RWPE2 (cell line): ENCODE measurements around the gene KRT8.

Source experiments
- ATAC-seq: fragments of 200-7000 bp; cut with Tn5 transposase; 3 replicates; pipeline ENCODE4 v1.9.1; 2021; ENCODE audit warnings: low read depth
- DNase-seq: peaks from one replicate; pipeline ENCODE4 v3.0.0-alpha.2; 2020; ENCODE audit warnings: low spot score
- H3K27ac ChIP-seq: fragments of 450-650 bp; 2 replicates; pipeline ENCODE4 v1.5.1; 2017; ENCODE audit warnings: mild to moderate bottlenecking; ENCODE audit not compliant: poor library complexity, severe bottlenecking
- H3K27me3 ChIP-seq: fragments of 250-450 bp; sonication (Bioruptor Pico); 2 replicates; pipeline ENCODE4 v1.5.1; 2021; ENCODE audit warnings: mild to moderate bottlenecking, moderate library complexity; ENCODE audit not compliant: insufficient read depth, poor library complexity, severe bottlenecking
- H3K36me3 ChIP-seq: fragments of 250-450 bp; sonication (Bioruptor Pico); 2 replicates; pipeline ENCODE4 v1.5.1; 2020; ENCODE audit warnings: low read depth, mild to moderate bottlenecking, moderate library complexity
- H3K4me1 ChIP-seq: fragments of 250-450 bp; sonication (Bioruptor Pico); 2 replicates; pipeline ENCODE4 v1.5.1; 2021; ENCODE audit warnings: mild to moderate bottlenecking, moderate library complexity; ENCODE audit not compliant: insufficient read depth, poor library complexity, severe bottlenecking
- H3K4me3 ChIP-seq: fragments of 250-450 bp; sonication (Bioruptor Pico); 2 replicates; pipeline ENCODE4 v1.5.1; 2021; ENCODE audit warnings: mild to moderate bottlenecking, moderate library complexity; ENCODE audit not compliant: severe bottlenecking
- H3K9me3 ChIP-seq: fragments of 250-450 bp; sonication (Bioruptor Pico); 2 replicates; pipeline ENCODE4 v1.5.1; 2021; ENCODE audit warnings: mild to moderate bottlenecking, moderate library complexity; ENCODE audit not compliant: severe bottlenecking
- TF ChIP-seq, protein P1 (sequence below): fragments of 450-650 bp; IDR thresholded peaks from one replicate; pipeline ENCODE4 v1.5.1; 2017; ENCODE audit warnings: mild to moderate bottlenecking, moderate library complexity; ENCODE audit not compliant: poor library complexity, severe bottlenecking

The KRT8 gene

DNA sequence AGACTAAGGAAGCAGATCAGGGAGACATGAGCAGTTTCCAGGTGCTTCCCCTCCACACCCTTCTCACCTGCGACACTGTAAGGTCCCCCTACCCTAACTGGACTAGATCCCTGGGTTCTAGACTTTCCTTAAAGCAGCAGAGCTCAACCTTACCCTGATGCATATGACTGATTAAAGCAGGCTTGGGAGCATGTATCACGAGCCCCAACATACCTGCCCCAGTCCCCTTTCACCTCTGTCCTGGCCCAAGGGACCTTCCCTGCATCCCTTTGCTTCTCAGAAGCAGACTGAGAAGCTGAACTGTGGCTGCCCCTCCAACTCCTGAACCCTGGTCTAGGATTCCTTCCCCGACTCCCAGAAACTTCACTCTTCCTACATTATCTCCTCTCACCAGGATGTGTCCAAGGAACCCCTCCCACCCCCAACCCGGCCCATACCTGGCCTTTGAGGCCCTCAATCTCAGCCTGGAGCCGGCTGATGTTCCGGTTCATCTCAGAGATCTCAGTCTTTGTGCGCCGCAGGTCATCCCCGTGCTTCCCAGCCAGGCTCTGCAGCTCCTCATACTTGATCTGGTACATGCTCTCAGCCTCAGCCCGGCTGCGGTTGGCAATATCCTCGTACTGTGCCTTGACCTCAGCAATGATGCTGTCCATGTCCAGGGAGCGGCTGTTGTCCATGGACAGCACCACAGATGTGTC, 5.4 kb downstream of the KRT8 start:
- Histone ChIP-seq H3K36me3 (peaks cover 70% of the 10 kb centered on the region), H3K4me3 (no peak overlapping the region), H3K9me3 (no peaks in the 10 kb centered on the region), H3K27ac (peak overlapping the region; percentile 98), H3K4me1 (no peaks in the 10 kb centered on the region), H3K27me3 (no peaks in the 10 kb centered on the region)
- ATAC-seq (no peak), DNase-seq (no peak)
- TF ChIP-seq, protein P1, sequence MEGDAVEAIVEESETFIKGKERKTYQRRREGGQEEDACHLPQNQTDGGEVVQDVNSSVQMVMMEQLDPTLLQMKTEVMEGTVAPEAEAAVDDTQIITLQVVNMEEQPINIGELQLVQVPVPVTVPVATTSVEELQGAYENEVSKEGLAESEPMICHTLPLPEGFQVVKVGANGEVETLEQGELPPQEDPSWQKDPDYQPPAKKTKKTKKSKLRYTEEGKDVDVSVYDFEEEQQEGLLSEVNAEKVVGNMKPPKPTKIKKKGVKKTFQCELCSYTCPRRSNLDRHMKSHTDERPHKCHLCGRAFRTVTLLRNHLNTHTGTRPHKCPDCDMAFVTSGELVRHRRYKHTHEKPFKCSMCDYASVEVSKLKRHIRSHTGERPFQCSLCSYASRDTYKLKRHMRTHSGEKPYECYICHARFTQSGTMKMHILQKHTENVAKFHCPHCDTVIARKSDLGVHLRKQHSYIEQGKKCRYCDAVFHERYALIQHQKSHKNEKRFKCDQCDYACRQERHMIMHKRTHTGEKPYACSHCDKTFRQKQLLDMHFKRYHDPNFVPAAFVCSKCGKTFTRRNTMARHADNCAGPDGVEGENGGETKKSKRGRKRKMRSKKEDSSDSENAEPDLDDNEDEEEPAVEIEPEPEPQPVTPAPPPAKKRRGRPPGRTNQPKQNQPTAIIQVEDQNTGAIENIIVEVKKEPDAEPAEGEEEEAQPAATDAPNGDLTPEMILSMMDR: no peak

DNA sequence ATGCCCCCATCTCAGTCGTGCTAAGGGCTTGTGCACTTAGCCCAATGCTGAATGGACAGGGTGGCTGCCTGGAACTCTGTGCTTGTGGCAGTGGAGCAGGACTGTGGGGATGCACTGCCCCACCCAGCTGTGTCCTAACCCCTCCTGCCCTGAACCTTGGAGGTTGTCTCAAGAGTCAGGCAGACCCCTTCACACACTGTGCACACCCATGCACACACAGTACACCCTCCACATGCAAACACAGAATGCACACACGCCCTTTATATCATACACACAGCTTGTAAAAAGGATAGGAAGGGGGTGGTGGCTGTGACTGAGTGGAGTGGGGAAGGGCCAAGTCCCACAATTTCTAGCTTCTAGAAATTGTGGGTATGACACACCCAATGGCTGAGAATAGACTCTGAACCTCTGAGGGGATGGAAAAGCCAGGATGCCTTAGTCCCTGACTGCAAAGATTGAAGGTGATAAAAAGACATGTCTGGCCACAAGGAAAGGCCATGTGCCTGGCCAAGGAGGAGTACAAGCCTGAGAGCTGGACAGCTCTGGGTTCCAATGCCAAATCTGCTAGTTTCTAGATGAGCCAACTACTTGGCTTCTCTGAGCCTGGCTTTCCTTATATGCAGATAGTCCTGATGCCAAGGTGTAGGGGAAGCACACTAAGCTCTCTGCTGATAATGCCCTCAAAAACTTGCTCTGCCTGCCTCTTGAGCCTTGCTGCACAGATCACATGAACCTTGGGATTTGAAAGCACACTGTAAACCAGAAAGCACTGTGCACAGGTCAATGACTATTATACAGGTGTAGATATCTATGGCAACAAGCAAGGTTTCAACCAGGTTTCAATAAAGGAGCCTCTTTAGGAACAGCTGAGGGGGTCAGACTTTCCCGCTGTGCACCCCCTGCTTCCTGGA, 8.4 kb downstream of the KRT8 start:
- Histone ChIP-seq H3K27ac (peak overlapping the region; percentile 27), H3K36me3 (peaks cover 50% of the 10 kb centered on the region), H3K4me1 (no peaks in the 10 kb centered on the region), H3K9me3 (no peaks in the 10 kb centered on the region), H3K4me3 (no peak overlapping the region), H3K27me3 (no peaks in the 10 kb centered on the region)
- DNase-seq (no peak), ATAC-seq (peak; percentile 34)
- TF ChIP-seq, protein P1: no peak

GRCh38 chr12:52895726-52896189, 9.1 kb downstream of the KRT8 start:
- Histone ChIP-seq H3K4me3 (no peak overlapping the region), H3K27ac (peak overlapping the region; percentile 27), H3K4me1 (no peaks in the 10 kb centered on the region), H3K9me3 (no peaks in the 10 kb centered on the region), H3K36me3 (peaks cover 43% of the 10 kb centered on the region), H3K27me3 (no peaks in the 10 kb centered on the region)
- ATAC-seq (peak; percentile 30), DNase-seq (no peak)
- TF ChIP-seq, protein P1: no peak

DNA sequence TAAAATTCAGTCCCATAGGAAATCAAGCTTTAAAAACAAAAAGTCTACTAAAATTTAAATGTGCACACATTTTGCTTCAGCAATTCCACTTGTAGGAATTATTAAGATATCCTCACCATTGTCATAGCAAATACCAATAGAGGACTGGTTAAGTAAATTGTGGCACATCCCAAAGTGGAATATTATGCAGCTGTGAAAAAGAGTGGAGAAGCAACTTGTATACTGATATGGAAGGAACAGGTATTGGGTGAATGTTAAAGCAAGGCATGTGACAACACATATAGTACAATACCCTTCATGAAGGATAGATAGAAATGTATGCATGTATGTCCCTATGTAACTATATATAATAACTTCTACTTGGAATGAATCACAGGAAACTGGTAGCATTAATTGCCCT, 11.9 kb downstream of the KRT8 start:
- no peak for ATAC-seq
- H3K27ac ChIP-seq: no peak overlapping the region
- no peaks in the 10 kb centered on the region for H3K4me1 ChIP-seq
- no peak overlapping the region for H3K4me3 ChIP-seq
- DNase-seq: no peak
- no peaks in the 10 kb centered on the region for H3K9me3 ChIP-seq
- H3K36me3 ChIP-seq: peaks cover 15% of the 10 kb centered on the region
- H3K27me3 ChIP-seq: no peaks in the 10 kb centered on the region
- TF ChIP-seq, protein P1: no peak
